HG03442 (cell line): ENCODE data around the gene TBXAS1.
A peak's percentile ranks its signal among the peaks of the same experiment; 100 is the strongest.
"Not testable (repeated sequence)": the region's sequence is repeated elsewhere in the genome, so short reads cannot be mapped to it uniquely, and the experiment has no call there.

Experiments used
- ATAC-seq: cut with Tn5 transposase; IDR thresholded peaks from one replicate; pipeline ENCODE4 v1.9.1; 2021; ENCODE audit warnings: mild to moderate bottlenecking, moderate library complexity; ENCODE audit not compliant: unreplicated experiment

The TBXAS1 gene

DNA sequence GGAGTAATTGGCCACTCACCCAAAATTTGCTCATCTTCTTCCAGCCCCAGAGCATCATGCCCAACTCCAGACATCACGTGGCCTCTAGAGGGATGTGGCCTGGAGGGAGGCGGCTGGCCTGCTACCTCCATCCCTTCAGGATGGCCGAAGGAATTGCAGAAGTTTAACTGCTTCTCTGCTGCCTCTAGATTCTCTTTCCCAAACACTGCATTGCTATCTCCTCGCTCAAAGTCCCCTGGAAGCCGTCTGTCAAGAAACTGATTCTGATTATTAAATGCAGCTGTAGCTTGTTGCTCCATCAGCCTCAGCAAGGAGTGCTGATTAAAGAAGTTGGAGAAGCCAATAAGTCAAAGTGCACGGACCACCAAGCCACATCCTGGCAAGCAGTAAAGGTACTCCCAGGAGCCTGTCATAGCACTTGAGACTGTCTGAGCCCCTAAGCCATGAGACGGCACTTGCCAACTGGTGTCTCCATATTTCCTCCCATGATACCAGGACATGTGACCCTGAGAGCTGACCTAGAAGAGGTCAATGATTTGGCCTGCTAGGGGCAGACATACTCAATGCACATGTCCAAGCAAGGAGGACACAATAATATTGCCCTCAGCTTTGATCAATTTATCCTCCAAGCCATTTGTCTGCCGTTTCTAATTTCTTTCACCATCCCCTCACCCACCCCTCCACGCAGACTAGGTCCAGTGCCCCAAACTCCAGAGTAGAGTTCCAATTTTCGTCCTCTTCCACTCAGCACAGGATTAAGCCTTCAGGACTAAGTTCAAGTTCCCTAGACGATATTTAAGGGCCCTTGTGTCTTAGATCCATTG is 84.2 kb downstream of the TBXAS1 start:
- ATAC-seq, result no peak

- ATAC-seq, result no peak
Measured at GRCh38 chr7:139913845-139914135, 84.7 kb downstream of the TBXAS1 start.

GRCh38 chr7:139914306-139915267 is 85.5 kb downstream of the TBXAS1 start:
- ATAC-seq, result no peak

DNA sequence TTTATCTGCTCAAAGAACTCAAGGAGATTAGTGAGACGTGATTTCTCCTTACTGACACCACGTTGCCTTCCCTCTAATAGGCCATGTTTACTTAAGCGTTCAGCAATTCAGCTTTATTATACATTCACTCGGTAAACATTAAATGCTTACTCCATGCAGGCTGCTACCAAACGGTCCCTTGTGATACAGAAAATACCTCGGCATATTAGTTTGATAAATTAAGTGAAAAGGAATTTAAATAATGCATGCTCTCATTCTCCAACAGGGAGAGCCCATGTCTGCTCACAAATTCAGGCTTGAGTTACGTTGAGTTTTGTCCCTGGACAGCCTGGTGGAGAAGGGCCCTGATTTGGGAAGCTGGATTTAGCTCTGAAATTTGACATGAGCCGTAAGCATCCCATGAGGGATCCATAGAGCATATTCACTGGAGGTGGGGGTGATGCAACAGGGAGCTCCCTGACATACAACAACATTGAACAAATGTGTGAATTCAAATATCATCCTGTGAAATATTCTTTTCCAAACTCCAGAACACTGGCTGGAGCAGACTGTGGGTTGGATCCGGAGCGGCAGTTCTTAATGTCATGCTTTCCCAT is 86.3 kb downstream of the TBXAS1 start:
- no peak for ATAC-seq

DNA sequence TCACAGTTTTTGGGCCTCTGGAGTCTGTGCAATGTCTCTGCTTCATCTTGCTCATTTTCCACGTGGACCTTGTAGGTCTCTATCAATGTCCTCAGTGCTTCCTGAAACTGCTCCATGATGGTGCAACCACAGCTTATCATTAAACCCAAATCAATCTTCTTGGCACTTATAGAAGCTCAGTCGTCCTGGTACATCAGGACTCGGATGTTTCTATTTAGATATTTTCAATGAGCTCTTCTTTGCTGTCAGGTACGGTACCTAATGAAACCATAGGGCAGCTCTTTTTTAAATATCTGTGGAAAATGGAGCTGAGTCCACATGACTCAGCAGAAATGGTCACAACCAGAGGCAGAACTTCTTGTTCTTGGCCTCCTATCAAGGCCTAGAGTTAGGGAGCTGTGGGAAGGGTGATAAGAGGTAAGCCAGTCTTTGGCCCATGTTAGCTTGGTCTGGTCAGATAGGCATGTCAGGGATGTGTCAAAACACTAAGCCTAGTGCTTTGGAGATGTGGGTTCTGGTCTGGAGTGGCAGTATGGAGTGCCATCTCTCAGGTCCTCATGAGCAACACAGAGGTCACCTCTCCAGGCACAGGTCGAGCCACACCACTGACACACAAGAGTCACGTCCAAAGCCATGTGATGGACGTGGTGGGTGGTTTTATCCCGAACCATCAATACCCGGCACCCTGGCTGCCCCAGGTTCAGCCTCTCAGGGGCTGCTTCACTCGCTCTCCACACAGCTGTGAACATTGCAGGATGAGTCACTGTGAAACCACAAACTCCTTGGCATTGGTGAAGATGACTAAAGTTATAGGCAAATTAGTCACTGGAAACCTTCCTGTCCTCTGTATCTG is 87.0 kb downstream of the TBXAS1 start:
- peak; percentile 84 for ATAC-seq

GRCh38 chr7:139916717-139917395 is 87.8 kb downstream of the TBXAS1 start:
- ATAC-seq, result peak; percentile 61

DNA sequence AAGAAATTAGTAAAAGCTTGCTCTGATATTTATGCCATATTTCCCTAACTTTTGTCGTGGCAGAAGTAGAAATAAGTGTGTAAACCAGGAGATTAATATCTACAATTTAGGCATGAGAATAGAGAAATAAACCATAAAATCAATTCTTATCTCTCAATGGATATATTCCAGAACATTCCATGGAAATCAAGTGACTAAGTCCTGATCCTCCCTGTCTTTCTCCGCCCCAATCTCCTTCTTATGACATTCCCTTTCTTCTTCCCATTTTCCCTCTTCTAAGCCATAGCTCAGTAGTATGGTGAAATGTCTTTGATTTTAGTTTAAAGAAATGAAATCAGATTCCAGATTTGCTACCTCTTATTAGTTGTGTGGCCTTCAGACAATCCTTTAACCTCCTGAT is 88.8 kb downstream of the TBXAS1 start:
- ATAC-seq, result no peak

GRCh38 chr7:139918480-139918879 is 89.4 kb downstream of the TBXAS1 start:
- ATAC-seq, result no peak

DNA sequence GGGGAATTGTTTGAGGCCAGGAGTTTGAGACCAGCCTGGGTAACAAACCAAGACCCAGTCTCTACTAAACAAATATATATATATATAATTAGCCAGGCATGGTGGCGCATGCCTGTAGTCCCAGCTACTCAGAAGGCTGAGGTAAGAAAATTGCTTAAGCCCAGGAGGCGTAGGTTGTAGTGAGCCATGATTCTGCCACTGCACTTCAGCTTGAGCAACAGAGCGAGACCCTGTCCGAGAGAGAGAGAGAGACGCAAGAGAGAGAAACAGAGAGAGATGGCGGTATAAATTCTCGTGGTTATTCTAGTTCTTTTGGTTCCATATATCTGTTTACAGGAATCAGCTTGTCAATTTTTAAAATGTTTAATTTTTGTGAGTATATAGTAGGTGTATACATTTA is 94.0 kb downstream of the TBXAS1 start:
- ATAC-seq, result no peak

DNA sequence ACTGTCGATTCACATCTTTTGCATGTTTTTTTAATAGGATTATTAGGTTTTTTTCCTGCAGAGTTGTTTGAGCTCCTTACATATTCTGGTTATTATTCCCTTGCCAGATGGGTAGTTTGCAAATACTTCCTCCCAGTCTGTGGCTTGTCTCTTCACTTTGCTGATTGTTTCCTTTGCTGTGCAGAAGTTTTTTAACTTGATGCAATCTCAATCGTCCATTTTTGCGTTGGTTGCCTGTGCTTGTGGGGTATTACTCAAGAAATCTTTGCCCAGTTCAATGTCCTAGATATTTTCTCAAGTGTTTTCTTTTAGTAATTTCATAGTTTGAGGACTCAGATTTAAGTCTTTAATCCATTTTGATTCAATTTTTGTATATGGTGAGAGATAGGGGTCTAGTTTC is 95.4 kb downstream of the TBXAS1 start:
- ATAC-seq, result no peak

GRCh38 chr7:139929221-139929620 is 100.2 kb downstream of the TBXAS1 start:
- ATAC-seq, result not testable (repeated sequence)

DNA sequence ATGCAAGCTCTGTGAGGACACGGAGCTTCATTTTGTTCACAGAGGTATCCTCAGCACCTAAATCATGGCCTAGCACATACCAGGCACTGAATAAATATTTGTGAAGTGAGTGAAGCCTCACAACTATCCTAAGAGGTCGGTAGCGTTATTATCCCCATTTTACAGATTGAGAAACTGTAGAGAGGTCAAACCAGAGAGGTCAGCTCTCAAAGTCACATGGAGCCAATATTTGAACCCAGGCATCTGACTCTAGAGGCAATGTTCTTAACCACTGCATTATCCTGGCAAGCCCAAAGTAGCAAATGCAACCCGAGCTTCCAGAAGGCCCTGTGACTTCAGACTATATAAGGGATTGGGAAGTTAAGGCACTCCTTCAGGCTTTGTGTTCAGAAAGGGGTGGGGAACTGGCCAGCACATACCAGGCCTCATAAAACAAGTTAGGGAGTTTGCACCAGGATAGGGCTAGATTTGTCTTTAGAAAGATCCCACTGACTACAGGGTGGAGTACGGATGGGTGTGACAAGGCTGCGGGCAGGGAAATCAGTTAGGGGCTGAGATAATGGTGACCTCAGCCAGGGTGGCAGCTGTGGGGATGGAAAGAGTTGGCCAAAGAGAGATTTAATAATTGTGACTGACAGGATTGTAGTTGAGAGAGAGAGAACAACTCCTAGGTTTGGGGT is 101.4 kb downstream of the TBXAS1 start:
- ATAC-seq, result no peak

DNA sequence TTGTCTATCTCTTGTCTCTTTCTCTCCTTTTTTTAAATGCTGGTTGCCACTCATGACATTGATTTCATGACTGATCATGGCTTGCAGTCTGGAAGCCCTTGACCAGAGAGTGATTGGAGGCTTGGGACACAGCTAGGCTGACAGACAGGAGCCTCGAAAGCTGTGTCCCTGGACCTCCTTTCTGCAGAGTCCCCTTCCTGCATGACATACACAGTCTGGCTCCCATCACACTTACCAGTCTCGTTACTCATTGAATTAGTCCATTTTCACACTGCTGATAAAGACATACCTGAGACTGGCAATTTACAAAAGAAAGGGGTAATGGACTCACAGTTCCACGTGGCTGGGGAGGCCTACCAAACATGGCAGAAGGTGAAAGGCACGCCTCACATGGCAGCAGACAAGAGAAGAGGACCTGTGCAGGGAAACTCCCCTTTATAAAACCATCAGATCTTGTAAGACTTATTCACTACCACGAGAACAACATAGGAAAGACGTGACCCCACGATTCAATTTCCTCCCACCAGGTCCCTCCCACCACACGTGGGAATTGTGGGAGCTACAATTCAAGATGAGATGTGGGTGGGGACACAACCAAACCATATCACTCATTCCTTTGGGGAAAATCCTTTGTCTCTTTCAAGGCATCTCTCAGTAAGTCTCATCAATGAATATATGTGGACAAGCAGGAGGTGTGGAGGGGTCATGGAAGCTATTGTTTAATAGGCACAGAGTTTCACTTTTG is 102.3 kb downstream of the TBXAS1 start:
- ATAC-seq, result no peak

DNA sequence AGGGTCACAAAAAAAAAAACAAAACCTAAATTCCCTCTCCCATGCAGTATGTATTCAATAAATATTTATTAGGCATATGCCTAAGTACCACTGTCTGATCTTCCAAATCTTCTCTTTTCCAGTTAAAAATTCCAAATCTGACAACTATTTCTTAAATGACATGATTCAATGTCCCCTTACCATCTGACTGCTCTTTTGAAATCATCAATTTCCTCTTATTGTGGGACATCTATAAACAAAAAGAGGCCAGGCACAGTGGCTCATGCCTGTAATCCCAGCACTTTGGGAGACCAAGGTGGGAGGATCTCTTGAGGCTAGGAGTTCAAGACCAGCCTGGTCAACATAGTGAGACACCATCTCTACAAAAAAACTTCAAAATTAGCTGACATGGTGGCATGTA is 103.5 kb downstream of the TBXAS1 start:
- no peak for ATAC-seq

- no peak for ATAC-seq
Measured at GRCh38 chr7:139936760-139937310, 107.8 kb downstream of the TBXAS1 start.

DNA sequence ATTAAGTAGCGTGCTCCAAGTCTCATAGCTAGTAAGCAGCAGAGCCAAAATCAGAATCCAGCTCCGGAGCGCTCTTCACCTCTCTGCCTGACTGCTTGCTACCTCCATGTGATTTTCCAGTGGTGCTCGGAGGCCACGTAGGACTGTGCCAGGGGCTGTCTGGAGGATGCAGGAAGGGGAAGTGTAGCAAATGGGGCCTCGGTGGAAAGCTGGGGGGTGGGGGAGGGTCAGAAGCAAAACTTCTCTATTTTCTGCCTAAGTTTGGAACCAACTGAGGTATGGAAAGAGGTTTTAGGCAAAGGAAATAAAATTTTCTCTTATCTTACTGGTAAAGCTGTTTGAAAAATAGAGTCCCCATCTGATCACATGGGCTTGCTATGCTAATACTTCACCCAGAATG is 108.7 kb downstream of the TBXAS1 start:
- ATAC-seq, result no peak

DNA sequence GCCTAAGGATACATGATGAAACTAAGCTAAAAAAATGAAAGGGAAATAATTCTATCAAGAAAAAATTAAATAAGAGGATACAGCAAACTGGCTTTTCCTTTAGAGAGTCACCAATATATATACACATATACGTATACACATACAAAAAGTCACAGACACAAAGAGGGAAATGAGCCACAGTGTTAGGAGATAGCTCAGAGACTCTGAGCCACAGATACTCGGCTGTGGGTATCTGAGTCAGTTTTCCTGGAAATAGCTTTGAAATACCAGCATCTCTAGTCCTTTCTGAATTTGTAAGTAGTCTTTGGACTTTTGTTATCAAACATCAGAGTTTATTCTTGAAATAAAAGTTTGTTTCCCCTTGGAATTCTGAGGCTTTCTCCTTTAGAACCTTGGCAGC is 111.8 kb downstream of the TBXAS1 start:
- no peak for ATAC-seq

DNA sequence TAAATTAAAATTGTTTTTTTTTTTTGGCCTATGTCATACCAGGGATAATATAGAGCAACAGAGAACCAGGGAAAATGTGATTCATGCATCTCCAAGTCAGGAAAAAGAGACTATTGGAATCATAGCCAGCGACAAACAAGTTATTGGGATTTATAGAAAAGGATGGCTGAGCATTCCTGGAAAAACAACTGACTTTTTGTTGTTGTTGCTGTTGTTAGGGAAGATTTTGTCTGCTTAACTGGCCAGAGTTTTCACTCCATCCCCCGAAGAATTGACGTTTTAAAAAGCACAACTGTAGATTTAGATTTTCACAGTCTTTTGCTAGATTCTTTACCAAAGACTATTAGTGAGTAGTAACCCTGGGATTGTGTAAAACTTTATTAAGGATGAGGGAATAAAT is 112.4 kb downstream of the TBXAS1 start:
- no peak for ATAC-seq

DNA sequence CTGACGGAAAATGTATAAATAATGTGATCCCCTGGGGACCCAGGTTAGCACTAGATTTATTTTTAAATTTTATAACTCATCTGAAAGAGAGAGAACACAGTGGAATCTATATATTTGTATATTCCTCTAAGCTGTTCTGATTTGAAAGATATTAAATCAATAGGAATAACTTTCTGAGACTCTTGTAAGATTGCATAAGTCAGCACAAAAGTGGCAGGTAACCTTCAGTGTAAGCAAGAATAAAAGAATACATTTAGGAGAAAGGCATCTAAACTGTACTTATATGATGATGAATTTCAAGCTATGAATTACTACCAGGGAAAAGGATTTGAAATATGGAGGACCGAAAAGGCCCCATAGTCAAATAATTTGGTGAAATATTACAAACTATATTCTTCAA is 112.8 kb downstream of the TBXAS1 start:
- ATAC-seq, result no peak
